Smooth muscle cell (in vitro differentiated cells): ENCODE data around the gene AP4E1. TPM values are rescaled to one million over a fixed set of nuclear protein-coding genes. Genes with fewer than 3 reads are reported as not detected.

Experiments used
- DNase-seq: peaks from one replicate; lab custom pipeline; 2025; ENCODE audit not compliant: unreplicated experiment; lab: John Stamatoyannopoulos, UW
- H2AFZ ChIP-seq: fragments of 200-600 bp; sonication (generic); 2 replicates; pipeline ENCODE4 v1.6.0; 2016; ENCODE audit warnings: antibody characterized with exemption, low read depth, mild to moderate bottlenecking
- H3F3A ChIP-seq: fragments of 200-600 bp; sonication (generic); 2 replicates; pipeline ENCODE4 v1.6.0; 2017; ENCODE audit warnings: antibody characterized with exemption, low read depth
- H3K27ac ChIP-seq: fragments of 200-600 bp; sonication (generic); 2 replicates; pipeline ENCODE4 v1.5.1; 2016; ENCODE audit warnings: low read depth, mild to moderate bottlenecking
- H3K27me3 ChIP-seq: fragments of 200-600 bp; sonication (generic); 2 replicates; pipeline ENCODE4 v1.6.1; 2016; ENCODE audit warnings: low read depth, mild to moderate bottlenecking
- H3K36me3 ChIP-seq: fragments of 200-600 bp; sonication (generic); 2 replicates; pipeline ENCODE4 v1.5.1; 2016; ENCODE audit warnings: low read depth
- H3K4me1 ChIP-seq: fragments of 200-600 bp; sonication (generic); 2 replicates; pipeline ENCODE4 v1.5.1; 2016; ENCODE audit warnings: low read depth
- H3K4me2 ChIP-seq: fragments of 200-600 bp; sonication (generic); 2 replicates; pipeline ENCODE4 v1.6.0; 2016; ENCODE audit warnings: mild to moderate bottlenecking
- H3K4me3 ChIP-seq: fragments of 200-600 bp; sonication (generic); 2 replicates; pipeline ENCODE4 v1.5.1; 2016; ENCODE audit warnings: mild to moderate bottlenecking
- H3K79me2 ChIP-seq: fragments of 200-600 bp; sonication (generic); 2 replicates; pipeline ENCODE4 v1.6.0; 2016; ENCODE audit warnings: low read depth, mild to moderate bottlenecking
- H3K9ac ChIP-seq: fragments of 200-600 bp; sonication (generic); 2 replicates; pipeline ENCODE4 v1.6.0; 2016; ENCODE audit warnings: low read depth
- H3K9me3 ChIP-seq: fragments of 200-600 bp; sonication (generic); replicated peaks from 2 replicates; pipeline ENCODE4 v1.5.1; 2016; ENCODE audit warnings: low read depth
- H4K20me1 ChIP-seq: fragments of 200-600 bp; sonication (generic); 2 replicates; pipeline ENCODE4 v1.6.0; 2016; ENCODE audit warnings: low read depth
- CTCF ChIP-seq: fragments of 200-600 bp; sonication (generic); IDR thresholded peaks from 2 replicates; pipeline ENCODE4 v1.5.1; 2017; ENCODE audit warnings: borderline replicate concordance, mild to moderate bottlenecking, antibody characterized with exemption; ENCODE audit not compliant: insufficient read depth, poor library complexity, severe bottlenecking
- WGBS: methylation state at CpG from one replicate; pipeline ENCODE4 v1.1.7; 2016; ENCODE audit warnings: low lambda C conversion rate; 5-methylcytosine and 5-hydroxymethylcytosine counted together
- polyA plus RNA-seq: library from polyadenylated mRNA; unstranded; fragments of >200 nt; fragmentation: Nextera tagmentation; extraction: Ambion mirVana; gene quantifications from 2 replicates; pipeline ENCODE4 v1.2.1, GENCODE V29; 2016
- total RNA-seq: library from RNA; depleted of rRNA; stranded (reverse); fragments of >200 nt; gene quantifications from 2 replicates; pipeline ENCODE4 v1.2.3, GENCODE V29; 2014

The AP4E1 gene
- total and polyA plus RNA-seq, 2 experiments from 2014 or later, result 2.3 to 8.2 TPM

GRCh38 chr15:51049081-51049480 lies 140.6 kb downstream of the AP4E1 start:
- Histone ChIP-seq H3K4me2 (no peak overlapping the region), H3F3A (no peaks in the 10 kb centered on the region), H3K4me1 (no peaks in the 10 kb centered on the region), H3K4me3 (no peak overlapping the region), H2AFZ (no peak overlapping the region), H3K27me3 (no peaks in the 10 kb centered on the region), H3K27ac (no peak overlapping the region), H4K20me1 (no peaks in the 10 kb centered on the region), H3K79me2 (no peaks in the 10 kb centered on the region), H3K36me3 (no peaks in the 10 kb centered on the region), H3K9me3 (no peaks in the 10 kb centered on the region), H3K9ac (no peak overlapping the region)
- no peak for TF ChIP-seq CTCF
- WGBS, result 82% methylated on average over 2 of the region's 2 CpGs
- DNase-seq, result no peak

GRCh38 chr15:51051776-51052175 lies 143.3 kb downstream of the AP4E1 start:
- Histone ChIP-seq H3K36me3 (no peaks in the 10 kb centered on the region), H3K4me1 (no peaks in the 10 kb centered on the region), H4K20me1 (no peaks in the 10 kb centered on the region), H3K27ac (no peak overlapping the region), H3K27me3 (no peaks in the 10 kb centered on the region), H3K9ac (no peak overlapping the region), H3K79me2 (no peaks in the 10 kb centered on the region), H3K4me2 (no peak overlapping the region), H2AFZ (no peak overlapping the region), H3K9me3 (no peaks in the 10 kb centered on the region), H3F3A (no peaks in the 10 kb centered on the region), H3K4me3 (no peak overlapping the region)
- TF ChIP-seq CTCF, result no peak
- DNase-seq, result no peak
- 93% methylated on average over 3 of the region's 3 CpGs for WGBS

GRCh38 chr15:51053571-51053970 lies 145.1 kb downstream of the AP4E1 start:
- DNase-seq, result no peak
- Histone ChIP-seq H3K4me3 (no peak overlapping the region), H3K9me3 (no peaks in the 10 kb centered on the region), H3K36me3 (no peaks in the 10 kb centered on the region), H4K20me1 (no peaks in the 10 kb centered on the region), H3F3A (no peaks in the 10 kb centered on the region), H3K27me3 (no peaks in the 10 kb centered on the region), H3K4me1 (no peaks in the 10 kb centered on the region), H3K79me2 (no peaks in the 10 kb centered on the region), H2AFZ (no peak overlapping the region), H3K4me2 (no peak overlapping the region), H3K27ac (no peak overlapping the region), H3K9ac (no peak overlapping the region)
- WGBS, result 89% methylated on average over 1 of the region's 1 CpG
- no peak for TF ChIP-seq CTCF

- no peak overlapping the region for H3K27ac ChIP-seq
- H3K4me3 ChIP-seq, result no peak overlapping the region
- no peaks in the 10 kb centered on the region for H3K4me1 ChIP-seq
- H2AFZ ChIP-seq, result no peak overlapping the region
- no peaks in the 10 kb centered on the region for H3K36me3 ChIP-seq
- no peak for TF ChIP-seq CTCF
- H3K9ac ChIP-seq, result no peak overlapping the region
- H3K27me3 ChIP-seq, result no peaks in the 10 kb centered on the region
- no peak overlapping the region for H3K4me2 ChIP-seq
- H3K9me3 ChIP-seq, result no peaks in the 10 kb centered on the region
- H3K79me2 ChIP-seq, result no peaks in the 10 kb centered on the region
- 91% methylated on average over 1 of the region's 1 CpG for WGBS
- H4K20me1 ChIP-seq, result no peaks in the 10 kb centered on the region
- no peaks in the 10 kb centered on the region for H3F3A ChIP-seq
- DNase-seq, result no peak
Measured at GRCh38 chr15:51054535-51054934, 146.1 kb downstream of the AP4E1 start.
